K562 (cell line): Measurements from ENCODE around the gene BHLHE40. TPM values are rescaled to one million over a fixed set of nuclear protein-coding genes. Genes with fewer than 3 reads are reported as not detected.
A peak's percentile ranks its signal among the peaks of the same experiment; 100 is the strongest.

Experiments
- DPF2 ChIP-seq: fragments of 450-650 bp; IDR thresholded peaks from 2 replicates; pipeline ENCODE4 v1.6.1; 2016
- FOXJ2 ChIP-seq: fragments of 200-800 bp; sonication (Bioruptor generic); IDR thresholded peaks from 2 replicates; pipeline ENCODE4 v1.6.1; 2016; ENCODE audit warnings: missing genetic modification characterization, missing compliant biosample characterization
- FOXK1 ChIP-seq: sonication (generic); formaldehyde crosslinking; IDR thresholded peaks from 2 replicates; pipeline ENCODE4 v1.8.0; 2022; ENCODE audit warnings: missing genetic modification reagents, mild to moderate bottlenecking, borderline replicate concordance
- MAZ ChIP-seq, 2 experiments: fragments of 450-650 bp in 1 of 2; sonication (generic) in 1 of 2; formaldehyde crosslinking; IDR thresholded peaks in 1 of 2; conservative IDR thresholded peaks in 1 of 2; 2 replicates each; pipeline versions ENCODE4 v1.4.0 to v1.5.0; 2020; ENCODE audit warnings: mild to moderate bottlenecking in 1 of 2, missing genetic modification reagents in 1 of 2
- MGA ChIP-seq: fragments of 450-650 bp; IDR thresholded peaks from 2 replicates; pipeline ENCODE4 v1.6.1; 2016; ENCODE audit warnings: mild to moderate bottlenecking, moderate library complexity
- NCOA6 ChIP-seq: fragments of 450-650 bp; IDR thresholded peaks from 2 replicates; pipeline ENCODE4 v1.6.1; 2017; ENCODE audit warnings: mild to moderate bottlenecking
- NR2C1 ChIP-seq, 2 experiments: fragments of 450-650 bp; IDR thresholded peaks; 2 replicates each; pipeline ENCODE4 v1.6.1; 2017; ENCODE audit warnings: mild to moderate bottlenecking in 2 of 2, antibody characterized with exemption in 1 of 2, inconsistent platforms in 1 of 2, missing compliant biosample characterization in 1 of 2, missing genetic modification characterization in 1 of 2
- NR4A1 ChIP-seq, 2 experiments: fragments of 250-450 bp in 1 of 2; fragments of 450-650 bp in 1 of 2; sonication (Bioruptor Pico) in 1 of 2; IDR thresholded peaks; 2 replicates each; pipeline versions ENCODE4 v1.4.0 to v1.6.1; 2016 to 2020; ENCODE audit warnings: mild to moderate bottlenecking in 2 of 2, missing compliant biosample characterization in 1 of 2, missing genetic modification characterization in 1 of 2, moderate library complexity in 1 of 2
- RHOXF2B ChIP-seq: fragments of 250-450 bp; sonication (Bioruptor Pico); conservative IDR thresholded peaks from 2 replicates; pipeline ENCODE4 v1.5.1; 2021
- TAF1 ChIP-seq: IDR thresholded peaks from 2 replicates; pipeline ENCODE4 v1.6.1; 2011; ENCODE audit warnings: mild to moderate bottlenecking, low read length, moderate library complexity; ENCODE audit not compliant: insufficient read depth, control insufficient read depth, severe bottlenecking; ENCODE audit errors: extremely low read depth
- ZBTB26 ChIP-seq: fragments of 450-650 bp; formaldehyde crosslinking; IDR thresholded peaks from 2 replicates; pipeline ENCODE4 v1.4.0; 2022; ENCODE audit warnings: missing genetic modification characterization
- ZNF511 ChIP-seq: sonication (generic); formaldehyde crosslinking; IDR thresholded peaks from 2 replicates; pipeline ENCODE4 v1.8.0; 2022; ENCODE audit warnings: mild to moderate bottlenecking, missing genetic modification reagents
- ZNF551 ChIP-seq: fragments of 250-450 bp; sonication (Bioruptor Pico); IDR thresholded peaks from 2 replicates; pipeline ENCODE4 v1.5.0; 2021; ENCODE audit warnings: mild to moderate bottlenecking, moderate library complexity
- polyA plus RNA-seq, 8 experiments: library from polyadenylated mRNA; depleted of rRNA in 4 of 8; stranded (reverse) in 5 of 8; unstranded in 3 of 8; fragments of >200 nt; fragmentation: Nextera tagmentation in 2 of 8; fragmentation: Illumina TruSeq in 1 of 8; extraction: Ambion mirVana in 2 of 8; extraction: Trizol in 1 of 8; gene quantifications; 2 replicates each; pipeline versions ENCODE4 v1.2.1 to v1.2.3, GENCODE V29; 2011 to 2014; ENCODE audit warnings: inconsistent platforms in 1 of 8, missing spikeins in 1 of 8
- total RNA-seq, 7 experiments: library from RNA; depleted of rRNA in 6 of 7; stranded (reverse); fragments of >200 nt in 6 of 7; fragmentation: Illumina TruSeq in 2 of 7; extraction: Trizol in 2 of 7; gene quantifications; 2 replicates each; pipeline versions ENCODE4 v1.2.1 to v1.2.3, GENCODE V29; 2011 to 2021; ENCODE audit warnings: low replicate concordance in 1 of 7

The BHLHE40 gene
- total and polyA plus RNA-seq, 9 of the 15 experiments (the other 6 are each of a cell fraction or from before 2014, with no cell fraction given) = 12.0 to 83.9 (median 31.4) TPM

GRCh38 chr3:5013021-5013906 is 34.0 kb downstream of the BHLHE40 start (continued):
- TF ChIP-seq ZNF551 (CRISPR knock-in tag) = no peak
- no peak for TF ChIP-seq RHOXF2B (CRISPR knock-in tag)
- TF ChIP-seq TAF1 = peak; percentile 15
- TF ChIP-seq MGA = no peak
- TF ChIP-seq DPF2 = peak; percentile 81
- no peak for TF ChIP-seq FOXJ2 (tag)
- TF ChIP-seq NCOA6 = no peak
- TF ChIP-seq MAZ (CRISPR knock-in tag; conservative IDR thresholded peaks at IDR 0.05 in 1 of 2, IDR thresholded peaks at IDR 0.05 in 1 of 2) = peak; percentile 13 to 53; a peak in 1 of 4 replicates
- no peak for TF ChIP-seq ZNF511 (CRISPR knock-in tag)
- 0 out of 2 replicates have a peak, but pooled peaks have one; percentile 63 for TF ChIP-seq ZBTB26 (CRISPR knock-in tag)
- TF ChIP-seq NR4A1 (CRISPR knock-in tag; IDR thresholded peaks at IDR 0.05) = peak; percentile 6; the same call in 1 of the 2 replicates
- peak; percentile 46 for TF ChIP-seq NR4A1 (tag; IDR thresholded peaks at IDR 0.05)
- TF ChIP-seq NR2C1 (IDR thresholded peaks at IDR 0.05) = no peak
- peak; percentile 35; the same call in 1 of the 2 replicates for TF ChIP-seq NR2C1 (tag; IDR thresholded peaks at IDR 0.05)
- peak; percentile 77; the same call in 1 of the 2 replicates for TF ChIP-seq FOXK1 (CRISPR knock-in tag)
